Dermis blood vessel endothelial cell (primary cell): ENCODE data around the gene CCT2. TPM values are rescaled to one million over a fixed set of nuclear protein-coding genes. Genes with fewer than 3 reads are reported as not detected.
"Not testable (repeated sequence)": the region's sequence is repeated elsewhere in the genome, so short reads cannot be mapped to it uniquely, and the experiment has no call there.

Experiments used
- DNase-seq: peaks from one replicate; pipeline ENCODE4 v3.0.0; 2010
- total RNA-seq: library from RNA; depleted of rRNA; stranded (reverse); fragments of >200 nt; gene quantifications from 2 replicates; pipeline ENCODE4 v1.2.3, GENCODE V29; 2014

The CCT2 gene
- total RNA-seq, 1 donor from 2014 or later, result 223 TPM

GRCh38 chr12:69589082-69589481, 3.8 kb downstream of the CCT2 start:
- DNase-seq, result no peak

DNA sequence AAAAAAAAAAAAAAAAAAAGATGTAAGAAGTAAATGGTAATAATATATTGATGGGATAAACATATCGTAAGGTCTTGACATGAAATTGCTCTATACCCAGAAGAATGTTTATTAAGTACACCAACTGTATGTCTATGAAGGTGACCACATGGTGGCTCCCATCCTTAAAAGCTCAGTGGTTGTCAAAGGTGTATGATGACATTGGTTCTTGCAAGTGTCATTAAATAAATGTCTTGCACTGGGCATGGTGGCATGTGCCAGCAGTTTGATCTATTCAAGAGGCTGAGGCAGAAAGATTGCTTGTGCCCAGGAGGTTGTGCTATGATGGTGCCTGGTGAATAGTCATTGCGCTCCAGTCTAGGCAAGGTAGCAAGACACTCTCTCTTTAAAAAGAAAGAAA, 10.4 kb downstream of the CCT2 start:
- DNase-seq, result no peak

GRCh38 chr12:69598174-69598753, 13.0 kb downstream of the CCT2 start:
- no peak for DNase-seq

DNA sequence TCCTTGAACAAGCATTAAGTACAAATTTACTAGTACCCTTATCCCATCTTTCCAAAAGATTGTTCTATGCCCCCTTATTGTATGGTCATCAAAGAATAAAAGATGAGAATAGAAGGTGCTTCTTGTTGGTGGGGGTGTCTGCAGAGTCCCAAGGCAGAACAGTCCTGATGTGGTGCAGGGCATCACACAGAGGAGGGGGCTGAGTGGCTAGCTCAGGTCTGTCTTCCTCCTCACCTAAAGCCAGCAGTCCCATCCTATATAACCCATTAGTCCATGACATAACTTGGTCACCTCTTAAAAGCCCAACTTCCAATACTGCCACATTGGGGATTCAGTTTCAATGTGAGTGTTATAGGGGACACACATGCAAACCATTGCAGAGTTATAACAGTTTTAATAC, 15.5 kb downstream of the CCT2 start:
- no peak for DNase-seq

- no peak for DNase-seq
Measured at GRCh38 chr12:69601962-69602685, 16.9 kb downstream of the CCT2 start.

- no peak for DNase-seq
Measured at GRCh38 chr12:69602954-69603353, 17.7 kb downstream of the CCT2 start.

DNA sequence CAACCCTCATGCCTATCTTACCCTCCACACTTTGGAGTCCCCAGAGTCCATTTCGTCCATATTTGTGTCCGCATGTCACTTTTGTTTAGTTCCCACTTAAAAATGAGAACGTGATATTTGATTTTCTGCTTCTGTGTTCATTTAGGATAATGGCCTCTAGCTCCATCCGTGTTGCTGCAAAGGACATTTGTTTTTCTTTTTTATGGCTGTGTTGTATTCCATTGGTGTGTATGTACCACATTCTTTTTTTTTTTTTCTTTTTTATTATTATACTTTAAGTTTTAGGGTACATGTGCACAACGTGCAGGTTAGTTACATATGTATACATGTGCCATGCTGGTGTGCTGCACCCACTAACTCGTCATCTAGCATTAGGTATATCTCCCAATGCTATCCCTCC, 18.3 kb downstream of the CCT2 start:
- not testable (repeated sequence) for DNase-seq

GRCh38 chr12:69604275-69604674, 19.0 kb downstream of the CCT2 start:
- not testable (repeated sequence) for DNase-seq

DNA sequence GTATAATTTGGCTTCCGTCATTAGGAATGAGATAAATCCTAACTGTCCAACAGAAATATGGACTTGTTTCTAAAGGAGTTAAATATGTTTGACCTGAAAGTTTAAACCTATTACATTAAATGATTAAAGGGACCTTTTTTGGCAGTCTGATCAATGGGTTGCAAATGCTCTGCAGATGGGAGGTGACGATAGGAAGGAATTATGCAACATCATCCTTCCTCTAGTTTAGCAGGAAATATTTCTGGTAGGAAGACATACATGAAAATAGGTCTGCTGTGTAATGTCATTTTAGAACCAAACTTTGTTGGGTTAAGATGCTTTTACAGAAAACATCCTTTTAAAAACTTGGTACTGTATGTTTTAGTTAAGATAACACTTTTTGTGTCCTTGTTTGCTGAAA, 22.9 kb downstream of the CCT2 start:
- peak; percentile 17 for DNase-seq

GRCh38 chr12:69610126-69610525, 24.9 kb downstream of the CCT2 start:
- no peak for DNase-seq

DNA sequence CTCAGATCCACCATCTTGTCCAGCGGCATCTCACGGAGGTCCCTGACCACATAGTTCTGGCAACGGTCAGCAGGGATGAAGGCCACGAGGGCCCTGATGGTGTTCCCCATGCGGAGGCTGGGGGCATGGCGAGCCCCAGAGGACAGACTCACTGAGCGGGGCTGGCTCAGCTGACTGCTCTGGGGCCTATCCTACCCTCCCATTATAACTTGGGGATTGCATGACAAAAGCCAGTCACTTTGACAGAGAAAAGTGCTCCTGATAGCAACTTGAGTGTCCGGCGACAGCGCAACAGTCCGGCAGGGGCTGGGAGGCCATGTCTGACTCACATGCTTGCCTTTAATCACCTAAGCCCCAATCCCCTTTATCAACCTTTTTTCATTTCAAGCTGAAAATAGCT, 25.5 kb downstream of the CCT2 start, which contains the start of gene LRRC10:
TSS of gene LRRC10 (minus strand) at position 179 of the 400 bp plus-strand sequence. CDS start at position 110, 69 bp downstream.
- no peak for DNase-seq

- DNase-seq, result no peak
Measured at GRCh38 chr12:69613351-69613750, 28.1 kb downstream of the CCT2 start.

DNA sequence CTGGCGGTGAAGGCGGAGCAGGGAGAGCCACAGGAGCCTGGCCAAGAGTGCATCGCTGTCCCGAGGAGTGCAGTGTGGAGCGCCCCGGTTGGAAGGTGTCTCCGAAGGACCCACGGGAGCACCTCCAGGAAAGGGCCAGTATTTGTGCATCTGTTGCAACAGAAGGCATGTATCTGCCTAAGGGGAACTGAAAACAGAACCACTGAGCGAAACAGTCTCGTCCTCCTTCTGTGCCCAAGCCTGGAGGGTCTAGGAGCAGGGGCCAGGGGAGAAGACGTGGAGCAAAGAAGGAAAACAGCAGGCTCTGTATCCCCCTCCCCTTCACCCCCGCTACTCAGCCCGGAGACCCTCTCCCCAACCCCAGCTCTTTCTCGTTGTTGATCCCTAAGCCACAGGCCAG, 30.8 kb downstream of the CCT2 start:
- no peak for DNase-seq

DNA sequence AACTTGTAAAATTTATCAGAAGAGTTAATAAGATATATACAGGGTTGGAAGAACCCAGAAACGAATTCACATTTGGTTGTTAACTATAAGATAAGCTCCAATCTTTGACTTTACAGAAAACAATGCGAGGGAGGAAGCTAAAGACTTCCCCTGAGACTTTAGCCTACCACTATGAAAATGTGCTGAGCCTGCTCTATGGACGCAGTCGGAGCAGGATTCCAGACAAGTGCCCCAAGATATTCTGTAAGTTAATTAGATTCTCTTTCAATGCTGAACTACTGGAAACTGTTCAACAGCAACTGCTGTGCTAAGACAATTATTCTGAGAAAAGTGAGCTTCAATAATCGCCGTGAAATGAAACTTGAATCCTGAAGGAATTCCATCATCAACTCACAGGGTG, 33.8 kb downstream of the CCT2 start:
- DNase-seq, result no peak

DNA sequence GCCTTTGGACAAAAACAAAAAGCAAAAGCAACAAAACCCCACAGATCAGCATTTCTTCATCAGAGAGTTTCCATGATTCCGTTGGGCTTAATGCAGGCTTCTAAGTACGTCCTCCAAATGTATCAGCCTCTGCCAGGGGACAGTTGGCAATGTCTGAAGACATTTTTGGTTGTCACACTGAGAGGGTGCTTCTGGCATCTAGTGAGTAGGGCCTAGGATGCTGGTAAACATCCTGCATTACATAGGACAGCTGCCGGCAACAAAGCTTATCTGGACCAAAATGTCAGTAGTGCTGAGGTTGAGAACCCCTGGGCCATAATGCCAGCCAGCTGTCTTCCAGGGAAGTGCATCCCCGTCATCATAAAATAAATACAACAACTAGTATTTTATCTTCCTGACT, 34.8 kb downstream of the CCT2 start:
- DNase-seq, result no peak

GRCh38 chr12:69620921-69621320, 35.7 kb downstream of the CCT2 start:
- DNase-seq, result no peak

DNA sequence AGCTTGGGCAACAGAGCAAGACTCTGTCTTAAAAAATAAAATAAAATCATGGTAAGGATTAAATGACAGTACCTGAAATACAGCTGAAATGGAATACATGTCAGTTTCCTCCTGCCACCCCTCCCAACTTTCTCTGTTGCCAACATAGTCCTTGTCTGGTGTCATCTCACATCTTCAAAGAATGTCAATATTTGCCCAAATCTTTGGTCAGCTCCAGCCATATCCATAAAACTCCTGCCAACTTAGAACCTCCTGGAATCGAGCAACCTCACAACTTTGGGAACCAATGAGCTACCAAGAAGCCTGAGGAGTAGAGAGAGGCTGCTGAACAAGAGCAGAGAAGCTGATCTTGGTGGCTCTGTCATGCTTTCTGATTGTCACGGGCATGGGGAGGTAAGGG, 36.3 kb downstream of the CCT2 start:
- DNase-seq, result no peak

DNA sequence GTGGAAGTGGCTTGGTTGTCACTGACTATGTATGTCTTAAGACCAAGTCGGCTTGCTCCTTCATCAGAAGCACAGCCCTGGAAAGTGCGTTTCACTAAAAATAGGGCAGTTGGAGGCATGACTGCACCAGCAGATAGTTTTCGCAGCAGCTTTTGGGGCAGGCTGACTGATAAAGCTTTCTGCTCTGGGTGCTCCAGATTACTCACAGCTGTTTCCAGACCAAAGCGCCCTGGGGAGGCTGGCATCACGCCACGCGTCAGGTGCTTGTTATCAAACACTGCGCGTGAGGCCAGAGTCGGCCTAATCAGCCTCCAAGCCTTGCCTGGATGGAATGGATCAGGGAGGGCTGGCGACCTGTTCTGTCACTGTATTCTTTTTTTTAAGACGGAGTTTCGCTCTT, 38.7 kb downstream of the CCT2 start:
- DNase-seq, result no peak

DNA sequence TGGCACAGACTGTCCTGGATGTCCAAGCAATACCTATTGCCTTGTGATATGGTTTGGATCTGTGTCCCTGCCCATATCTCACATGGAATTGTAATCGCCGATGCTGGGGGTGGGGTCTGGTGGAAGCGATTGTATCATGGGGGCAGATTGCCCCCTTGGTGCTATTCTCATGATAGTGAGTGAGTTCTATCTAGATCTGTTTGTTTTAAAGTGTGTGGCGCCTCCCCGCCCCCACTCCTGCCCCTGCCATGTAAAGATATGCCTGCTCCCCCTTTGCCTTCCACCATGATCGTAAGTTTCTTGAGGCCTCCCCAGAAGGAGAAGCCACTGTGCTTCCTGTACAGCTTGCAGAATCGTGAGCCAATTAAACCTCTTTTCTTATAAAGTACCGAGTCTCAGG, 42.2 kb downstream of the CCT2 start:
- DNase-seq, result no peak

GRCh38 chr12:69630191-69630590, 44.9 kb downstream of the CCT2 start:
- no peak for DNase-seq

DNA sequence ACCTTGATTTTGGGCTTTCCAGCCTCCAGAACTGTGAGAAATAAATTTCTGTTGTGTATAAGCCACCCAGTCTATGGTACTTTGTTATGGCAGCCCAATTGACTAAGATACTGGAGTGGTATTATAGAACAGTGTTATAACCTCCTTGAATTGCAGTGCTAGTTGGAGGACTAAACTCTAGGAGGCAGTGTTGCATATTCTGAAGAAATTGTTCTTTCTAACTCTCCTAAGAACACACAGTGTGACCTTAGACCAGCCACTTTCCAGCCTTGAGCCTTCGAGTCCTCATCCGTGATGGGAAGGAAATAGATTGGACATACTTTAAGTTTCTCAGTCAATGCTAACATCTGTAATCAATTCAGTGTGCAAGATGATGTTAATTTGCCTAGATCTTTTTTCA, 47.8 kb downstream of the CCT2 start:
- DNase-seq, result no peak

GRCh38 chr12:69639400-69640016, 54.2 kb downstream of the CCT2 start:
- peak; percentile 83 for DNase-seq

GRCh38 chr12:69641546-69641945, 56.3 kb downstream of the CCT2 start:
- DNase-seq, result no peak

- no peak for DNase-seq
Measured at GRCh38 chr12:69642531-69642930, 57.3 kb downstream of the CCT2 start.
